Peyer's patch (tissue), 4 donors: ENCODE results near the gene RNF44. TPM values are rescaled to one million over a fixed set of nuclear protein-coding genes. Genes with fewer than 3 reads are reported as not detected.

Source experiments
- DNase-seq, 3 donors: peaks; one replicate each; pipeline ENCODE4 v3.0.0-alpha.2; 2017 to 2019
- H3K27ac ChIP-seq, 4 donors: fragments of 200-600 bp; sonication (generic); one replicate each; pipeline ENCODE4 v1.5.1; 2016 to 2019
- H3K27me3 ChIP-seq, 2 donors: fragments of 200-600 bp; sonication (generic); one replicate each; pipeline ENCODE4 v1.5.1; 2019
- H3K36me3 ChIP-seq, 3 donors: fragments of 200-600 bp; sonication (generic); one replicate each; pipeline ENCODE4 v1.5.1; 2016 to 2019
- H3K4me1 ChIP-seq, 4 donors: fragments of 200-600 bp; sonication (generic); one replicate each; pipeline ENCODE4 v1.5.1; 2016 to 2019
- H3K4me3 ChIP-seq, 4 donors: fragments of 200-600 bp; sonication (generic); 1 replicate in 3 of 4; 2 replicates in 1 of 4; pipeline ENCODE4 v1.5.1; 2016 to 2019; ENCODE audit warnings: mild to moderate bottlenecking in 1 of 4
- H3K9me3 ChIP-seq, 4 donors: fragments of 200-600 bp; sonication (generic); one replicate each; pipeline ENCODE4 v1.5.1; 2016 to 2019; ENCODE audit warnings: mild to moderate bottlenecking in 1 of 4
- POLR2A ChIP-seq, 2 donors: fragments of 450-650 bp; IDR thresholded peaks; one replicate each; pipeline ENCODE4 v1.5.1; 2017; ENCODE audit warnings: antibody characterized with exemption in 2 of 2, mild to moderate bottlenecking in 2 of 2, moderate library complexity in 2 of 2
- total RNA-seq, 4 donors: library from RNA; depleted of rRNA; stranded (reverse); fragments of >200 nt; gene quantifications; one replicate each; pipeline ENCODE4 v1.1.0, GENCODE V29; 2016
- TF ChIP-seq, protein P1 (sequence below), 6 experiments: fragments of 450-650 bp in 4 of 6; fragments of 200-600 bp in 2 of 6; sonication (generic) in 1 of 6; IDR thresholded peaks; one replicate each; pipeline ENCODE4 v1.5.1; 2017 to 2019; ENCODE audit warnings: antibody characterized with exemption in 6 of 6, mild to moderate bottlenecking in 3 of 6, moderate library complexity in 1 of 6

The RNF44 gene
- total RNA-seq, 4 donors from 2014 or later, result 46.4 to 114 (median 65.3) TPM

DNA sequence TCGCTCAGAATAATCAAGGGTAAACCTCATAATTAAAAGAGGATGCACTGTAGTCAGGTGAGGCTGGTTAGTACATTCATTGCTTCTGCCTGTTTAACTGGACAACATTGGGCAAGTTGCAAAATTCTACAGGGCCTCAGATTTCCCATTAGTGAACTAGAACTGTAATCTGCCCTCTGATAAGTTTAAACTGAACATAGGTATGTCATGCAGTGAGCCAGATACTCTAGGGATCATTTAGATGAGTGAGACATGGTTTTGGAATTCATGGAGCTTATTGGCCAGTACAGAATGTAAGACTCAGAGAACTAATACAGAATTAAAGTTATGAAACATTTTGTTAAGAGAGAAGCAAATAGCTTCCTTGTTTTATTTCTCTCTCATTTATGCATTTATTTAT is 35.9 kb downstream of the RNF44 start:
- TF ChIP-seq, protein P1, sequence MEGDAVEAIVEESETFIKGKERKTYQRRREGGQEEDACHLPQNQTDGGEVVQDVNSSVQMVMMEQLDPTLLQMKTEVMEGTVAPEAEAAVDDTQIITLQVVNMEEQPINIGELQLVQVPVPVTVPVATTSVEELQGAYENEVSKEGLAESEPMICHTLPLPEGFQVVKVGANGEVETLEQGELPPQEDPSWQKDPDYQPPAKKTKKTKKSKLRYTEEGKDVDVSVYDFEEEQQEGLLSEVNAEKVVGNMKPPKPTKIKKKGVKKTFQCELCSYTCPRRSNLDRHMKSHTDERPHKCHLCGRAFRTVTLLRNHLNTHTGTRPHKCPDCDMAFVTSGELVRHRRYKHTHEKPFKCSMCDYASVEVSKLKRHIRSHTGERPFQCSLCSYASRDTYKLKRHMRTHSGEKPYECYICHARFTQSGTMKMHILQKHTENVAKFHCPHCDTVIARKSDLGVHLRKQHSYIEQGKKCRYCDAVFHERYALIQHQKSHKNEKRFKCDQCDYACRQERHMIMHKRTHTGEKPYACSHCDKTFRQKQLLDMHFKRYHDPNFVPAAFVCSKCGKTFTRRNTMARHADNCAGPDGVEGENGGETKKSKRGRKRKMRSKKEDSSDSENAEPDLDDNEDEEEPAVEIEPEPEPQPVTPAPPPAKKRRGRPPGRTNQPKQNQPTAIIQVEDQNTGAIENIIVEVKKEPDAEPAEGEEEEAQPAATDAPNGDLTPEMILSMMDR (IDR thresholded peaks at IDR 0.05), result no peak
- no peak for TF ChIP-seq POLR2A (IDR thresholded peaks at IDR 0.05)
- Histone ChIP-seq H3K27ac (no peak overlapping the region), H3K36me3 (peaks cover 0 to 93% (median 0%) of the 10 kb centered on the region in 3 donors), H3K4me1 (no peaks in the 10 kb centered on the region), H3K9me3 (no peaks in the 10 kb centered on the region), H3K4me3 (no peak overlapping the region), H3K27me3 (no peaks in the 10 kb centered on the region)
- no peak for DNase-seq

DNA sequence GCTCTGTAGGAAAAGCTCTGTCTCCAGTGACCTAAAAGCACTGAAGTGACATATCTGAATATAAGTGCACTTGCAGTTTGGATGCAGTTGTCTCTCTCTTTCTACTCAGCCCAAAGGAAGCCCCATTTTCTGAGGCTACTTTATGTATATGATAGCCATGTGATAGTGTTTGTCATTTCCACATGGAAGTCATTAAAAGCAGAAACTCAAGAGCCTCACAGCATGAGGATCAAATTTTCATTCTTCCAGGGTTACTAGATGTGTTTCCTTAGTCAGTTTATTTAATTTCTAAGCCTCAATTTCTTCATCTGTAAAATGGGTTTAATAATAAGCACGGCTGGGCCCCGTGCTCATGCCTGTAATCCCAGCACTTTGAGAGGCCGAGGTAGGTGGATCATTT is 36.7 kb downstream of the RNF44 start:
- Histone ChIP-seq H3K27me3 (no peaks in the 10 kb centered on the region), H3K9me3 (no peaks in the 10 kb centered on the region), H3K4me3 (no peak overlapping the region), H3K4me1 (no peaks in the 10 kb centered on the region), H3K36me3 (peaks cover 0 to 99% (median 0%) of the 10 kb centered on the region in 3 donors), H3K27ac (no peak overlapping the region)
- TF ChIP-seq, protein P1 (IDR thresholded peaks at IDR 0.05), result no peak
- TF ChIP-seq POLR2A (IDR thresholded peaks at IDR 0.05), result no peak
- DNase-seq, result no peak

DNA sequence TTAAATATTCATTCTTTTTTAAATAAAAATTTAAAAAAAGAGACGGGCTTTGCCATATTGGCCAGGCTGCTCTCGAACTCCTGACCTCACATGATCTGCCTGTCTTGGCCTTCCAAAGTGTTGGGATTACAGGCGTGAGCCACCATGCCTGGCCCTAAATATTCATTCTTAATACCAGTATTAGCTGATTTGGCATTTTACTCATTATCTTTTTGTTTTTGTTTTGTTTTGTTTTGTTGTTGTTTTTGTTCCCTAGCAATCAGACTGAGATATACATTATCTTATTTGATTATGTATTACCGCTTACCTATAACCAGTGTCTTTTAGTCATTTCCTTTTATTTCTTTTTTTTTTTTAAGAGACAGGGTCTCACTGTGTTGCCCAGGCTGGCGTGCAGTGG is 37.9 kb downstream of the RNF44 start:
- no peak for TF ChIP-seq POLR2A (IDR thresholded peaks at IDR 0.05)
- TF ChIP-seq, protein P1 (IDR thresholded peaks at IDR 0.05), result no peak
- Histone ChIP-seq H3K27ac (no peak overlapping the region), H3K36me3 (peaks cover 0 to 99% (median 0%) of the 10 kb centered on the region in 3 donors), H3K4me1 (no peaks in the 10 kb centered on the region), H3K27me3 (no peaks in the 10 kb centered on the region), H3K9me3 (no peaks in the 10 kb centered on the region), H3K4me3 (no peak overlapping the region)
- no peak for DNase-seq

DNA sequence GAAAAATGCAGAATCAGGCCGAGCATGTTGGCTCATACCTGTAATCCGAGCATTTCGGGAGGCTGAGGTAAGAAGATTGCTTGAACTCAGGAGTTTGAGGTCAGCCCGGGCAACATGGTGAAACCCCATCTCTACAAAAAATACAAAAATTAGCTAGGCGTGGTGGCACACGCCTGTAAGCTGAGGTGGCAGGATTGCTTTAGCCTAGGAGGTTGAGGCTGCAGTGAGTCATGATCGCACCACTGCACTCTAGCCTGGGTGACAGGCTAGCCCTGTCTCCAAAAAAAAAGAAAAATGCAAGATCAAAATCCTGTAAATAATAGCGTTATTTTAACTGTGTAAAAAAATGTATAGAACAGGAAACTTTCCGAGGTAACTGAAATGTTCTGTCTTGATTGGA is 39.4 kb downstream of the RNF44 start:
- DNase-seq, result no peak
- H3K4me1 ChIP-seq, result no peaks in the 10 kb centered on the region
- H3K36me3 ChIP-seq, result peaks cover 0 to 99% (median 0%) of the 10 kb centered on the region in 3 donors
- H3K9me3 ChIP-seq, result no peaks in the 10 kb centered on the region
- no peaks in the 10 kb centered on the region for H3K27me3 ChIP-seq
- TF ChIP-seq, protein P1 (IDR thresholded peaks at IDR 0.05), result no peak
- no peak overlapping the region for H3K4me3 ChIP-seq
- H3K27ac ChIP-seq, result no peak overlapping the region

DNA sequence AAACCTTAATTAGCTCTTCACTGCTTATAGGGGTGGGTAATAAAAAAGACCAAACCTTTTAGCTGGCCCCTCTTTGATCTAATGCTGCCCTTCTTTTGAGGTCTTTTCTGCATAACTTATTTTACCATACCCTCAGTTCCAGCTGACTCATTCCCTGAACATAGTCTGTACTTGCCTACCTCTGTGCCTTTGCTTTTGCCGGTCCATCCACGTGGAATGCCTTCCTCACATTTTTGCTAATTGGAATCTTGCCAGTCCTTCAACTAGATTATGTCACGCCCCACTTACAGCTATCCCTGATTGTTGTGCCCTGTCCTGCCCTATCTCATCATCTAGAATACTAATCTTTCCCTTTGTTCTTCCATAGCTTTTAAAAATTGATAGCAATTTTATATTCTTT is 44.8 kb downstream of the RNF44 start:
- Histone ChIP-seq H3K36me3 (peaks cover 0 to 96% (median 0%) of the 10 kb centered on the region in 3 donors), H3K4me3 (no peak overlapping the region), H3K27me3 (no peaks in the 10 kb centered on the region), H3K4me1 (no peaks in the 10 kb centered on the region), H3K27ac (no peak overlapping the region), H3K9me3 (no peaks in the 10 kb centered on the region)
- DNase-seq, result no peak
- TF ChIP-seq POLR2A (IDR thresholded peaks at IDR 0.05), result no peak
- TF ChIP-seq, protein P1 (IDR thresholded peaks at IDR 0.05), result no peak

DNA sequence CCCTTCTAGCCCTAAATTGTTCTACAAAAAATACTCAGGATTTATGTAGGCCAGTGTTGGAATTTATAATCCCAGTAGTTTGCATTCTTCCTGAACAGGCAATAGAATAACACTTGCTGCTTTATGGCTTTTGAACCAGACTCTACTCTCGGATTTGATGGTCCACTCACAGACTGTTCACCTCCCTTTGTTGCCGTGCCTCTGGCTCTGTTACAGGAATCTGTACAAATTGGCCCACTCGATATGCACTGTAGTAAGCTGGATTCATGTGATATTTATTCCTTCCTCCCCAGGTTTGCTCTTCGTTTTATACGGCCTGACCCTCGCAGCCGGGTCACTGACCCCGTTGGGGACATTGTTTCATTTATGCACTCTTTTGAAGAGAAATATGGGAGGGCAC is 45.3 kb downstream of the RNF44 start:
- no peaks in the 10 kb centered on the region for H3K27me3 ChIP-seq
- no peak overlapping the region for H3K4me3 ChIP-seq
- H3K36me3 ChIP-seq, result peaks cover 0 to 96% (median 0%) of the 10 kb centered on the region in 3 donors
- H3K9me3 ChIP-seq, result no peaks in the 10 kb centered on the region
- TF ChIP-seq, protein P1 (IDR thresholded peaks at IDR 0.05), result no peak
- no peak for TF ChIP-seq POLR2A (IDR thresholded peaks at IDR 0.05)
- no peak overlapping the region for H3K27ac ChIP-seq
- DNase-seq, result no peak
- H3K4me1 ChIP-seq, result no peaks in the 10 kb centered on the region
